ENCODE data around the gene SCYGR3.

Gene SCYGR3

GRCh38 chr2:227614740-227615139, at the start of gene SCYGR3:
Gene SCYGR3, minus strand, starts transcription at chr2:227614840. Its CDS starts 0 bp downstream, at chr2:227614840.
- Histone ChIP-seq H3K9ac (ENCODE audit: low read length) (no peak within 1 kb of the TSS), H3K36me3 (replicated peaks; ENCODE audit: insufficient read depth, low read length) (no peaks in the 10 kb centered on the region), H4K20me1 (ENCODE audit: insufficient read depth, low read length) (no peaks in the 10 kb centered on the region), H3K9me3 (replicated peaks; ENCODE audit: insufficient read depth, low read length) (no peaks in the 10 kb centered on the region), H2AFZ (ENCODE audit: low read length) (no peak within 1 kb of the TSS), H3K79me2 (ENCODE audit: low read length) (no peaks in the 10 kb centered on the region), H3F3A (ENCODE audit: insufficient read depth, low read length) (no peaks in the 10 kb centered on the region), H3K27me3 (replicated peaks; ENCODE audit: insufficient read depth, low read length) (no peaks in the 10 kb centered on the region), H3K4me1 (ENCODE audit: low read length) (peaks cover 5% of the 10 kb centered on the region), H3K4me2 (ENCODE audit: low read depth, low read length) (no peak within 1 kb of the TSS), H3K9me2 (replicated peaks; ENCODE audit: insufficient read depth, low read length) (no peaks in the 10 kb centered on the region), H3K27ac (ENCODE audit: low read length) (no peak within 1 kb of the TSS), H3K4me3 (ENCODE audit: low read length) (no peak within 1 kb of the TSS)
- no peak for TF ChIP-seq CTCF (IDR thresholded peaks at IDR 0.05; ENCODE audit: low read length)
- TF ChIP-seq EZH2phosphoT487 (IDR thresholded peaks at IDR 0.05; ENCODE audit: low read length) = no peak
- TF ChIP-seq EZH2 (optimal IDR thresholded peaks at IDR 0.05; ENCODE audit: low read depth, low read length) = no peak
- DNase-seq = no peak

GRCh38 chr2:227661827-227662226, 47.2 kb upstream of the SCYGR3 start:
- Histone ChIP-seq H3F3A (ENCODE audit: insufficient read depth, low read length) (no peaks in the 10 kb centered on the region), H3K9me3 (replicated peaks; ENCODE audit: insufficient read depth, low read length) (no peaks in the 10 kb centered on the region), H2AFZ (ENCODE audit: low read length) (no peak overlapping the region), H3K4me3 (ENCODE audit: low read length) (no peak overlapping the region), H3K4me1 (ENCODE audit: low read length) (no peaks in the 10 kb centered on the region), H3K27me3 (replicated peaks; ENCODE audit: insufficient read depth, low read length) (no peaks in the 10 kb centered on the region), H3K9ac (ENCODE audit: low read length) (no peak overlapping the region), H3K27ac (ENCODE audit: low read length) (no peak overlapping the region), H4K20me1 (ENCODE audit: insufficient read depth, low read length) (no peaks in the 10 kb centered on the region), H3K36me3 (replicated peaks; ENCODE audit: insufficient read depth, low read length) (no peaks in the 10 kb centered on the region), H3K9me2 (replicated peaks; ENCODE audit: insufficient read depth, low read length) (no peaks in the 10 kb centered on the region), H3K4me2 (ENCODE audit: low read depth, low read length) (no peak overlapping the region), H3K79me2 (ENCODE audit: low read length) (no peaks in the 10 kb centered on the region)
- DNase-seq = no peak
- TF ChIP-seq EZH2 (optimal IDR thresholded peaks at IDR 0.05; ENCODE audit: low read depth, low read length) (no peak), CTCF (IDR thresholded peaks at IDR 0.05; ENCODE audit: low read length) (no peak), EZH2phosphoT487 (IDR thresholded peaks at IDR 0.05; ENCODE audit: low read length) (no peak)

- no peak overlapping the region for H3K9ac ChIP-seq (ENCODE audit: low read length)
- no peak overlapping the region for H2AFZ ChIP-seq (ENCODE audit: low read length)
- H3K27ac ChIP-seq (ENCODE audit: low read length) = no peak overlapping the region
- no peaks in the 10 kb centered on the region for H4K20me1 ChIP-seq (ENCODE audit: insufficient read depth, low read length)
- no peaks in the 10 kb centered on the region for H3K4me1 ChIP-seq (ENCODE audit: low read length)
- H3K79me2 ChIP-seq (ENCODE audit: low read length) = no peaks in the 10 kb centered on the region
- no peaks in the 10 kb centered on the region for H3K9me2 ChIP-seq (replicated peaks; ENCODE audit: insufficient read depth, low read length)
- no peaks in the 10 kb centered on the region for H3F3A ChIP-seq (ENCODE audit: insufficient read depth, low read length)
- no peaks in the 10 kb centered on the region for H3K36me3 ChIP-seq (replicated peaks; ENCODE audit: insufficient read depth, low read length)
- H3K4me3 ChIP-seq (ENCODE audit: low read length) = no peak overlapping the region
- no peak for TF ChIP-seq CTCF (IDR thresholded peaks at IDR 0.05; ENCODE audit: low read length)
- TF ChIP-seq EZH2 (optimal IDR thresholded peaks at IDR 0.05; ENCODE audit: low read depth, low read length) = no peak
- TF ChIP-seq EZH2phosphoT487 (IDR thresholded peaks at IDR 0.05; ENCODE audit: low read length) = no peak
- H3K4me2 ChIP-seq (ENCODE audit: low read depth, low read length) = no peak overlapping the region
- no peaks in the 10 kb centered on the region for H3K27me3 ChIP-seq (replicated peaks; ENCODE audit: insufficient read depth, low read length)
- DNase-seq = no peak
- no peaks in the 10 kb centered on the region for H3K9me3 ChIP-seq (replicated peaks; ENCODE audit: insufficient read depth, low read length)
Observed at GRCh38 chr2:227661025-227661649, 46.5 kb upstream of the SCYGR3 start.
